ENCODE results near the gene B3GNT3.
"Not testable (repeated sequence)": the region's sequence is repeated elsewhere in the genome, so short reads cannot be mapped to it uniquely, and the experiment has no call there.

B3GNT3 gene

DNA sequence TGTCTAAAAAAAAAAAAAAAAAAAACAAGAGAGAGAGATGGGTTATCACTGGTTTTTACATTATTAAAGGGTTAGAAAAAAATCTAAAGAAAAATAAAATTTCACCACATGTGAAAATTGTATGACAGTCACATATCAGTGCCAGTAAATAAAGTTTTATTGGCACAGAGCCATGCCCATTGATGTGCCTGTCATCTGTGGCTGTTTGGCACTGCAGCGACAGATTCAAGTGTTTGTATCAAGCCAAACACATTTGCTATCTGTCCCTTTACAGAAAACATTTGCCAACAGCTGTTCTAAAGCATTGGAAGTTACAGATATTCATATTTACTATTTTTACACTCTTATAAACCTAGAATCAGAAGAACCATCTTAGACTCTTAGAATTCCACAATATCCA is 27.4 kb upstream of the B3GNT3 start:
- DNase-seq = no peak

DNA sequence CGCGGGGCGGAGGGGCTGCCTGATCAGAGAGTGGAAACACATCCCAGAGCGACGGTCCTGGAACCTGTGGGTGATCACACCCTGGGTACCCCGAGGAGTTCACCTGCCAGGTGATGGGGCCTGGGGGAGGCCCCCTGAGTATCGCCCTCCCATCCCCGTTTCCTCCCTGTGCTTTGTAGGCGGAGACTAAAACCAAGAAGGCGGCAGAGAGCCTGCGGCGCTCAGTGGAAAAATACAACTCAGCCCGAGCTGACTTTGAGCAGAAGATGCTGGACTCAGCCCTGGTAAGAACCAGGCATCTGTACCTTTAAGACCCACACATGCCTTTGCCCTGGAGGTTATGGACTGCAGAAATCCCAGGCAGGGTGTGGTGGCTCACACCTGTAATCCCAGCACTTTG is 24.3 kb upstream of the B3GNT3 start:
- DNase-seq = no peak

DNA sequence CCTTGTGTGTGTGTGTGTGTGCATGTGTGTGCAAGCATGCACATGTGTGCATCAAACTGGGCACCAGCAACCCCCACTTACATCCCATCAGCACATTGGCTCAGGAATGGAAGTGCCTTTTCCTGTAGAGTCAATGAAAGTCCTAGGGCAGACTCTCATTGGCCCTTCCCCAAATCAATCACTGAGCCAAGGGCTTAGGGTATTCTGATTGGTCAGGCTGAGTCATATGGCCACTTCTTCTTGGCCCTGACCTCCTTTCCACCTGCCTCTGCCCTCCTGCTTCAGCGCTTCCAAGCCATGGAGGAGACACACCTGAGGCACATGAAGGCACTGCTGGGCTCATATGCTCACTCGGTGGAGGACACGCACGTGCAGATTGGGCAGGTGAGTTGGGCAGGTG is 22.8 kb upstream of the B3GNT3 start:
- no peak for DNase-seq

DNA sequence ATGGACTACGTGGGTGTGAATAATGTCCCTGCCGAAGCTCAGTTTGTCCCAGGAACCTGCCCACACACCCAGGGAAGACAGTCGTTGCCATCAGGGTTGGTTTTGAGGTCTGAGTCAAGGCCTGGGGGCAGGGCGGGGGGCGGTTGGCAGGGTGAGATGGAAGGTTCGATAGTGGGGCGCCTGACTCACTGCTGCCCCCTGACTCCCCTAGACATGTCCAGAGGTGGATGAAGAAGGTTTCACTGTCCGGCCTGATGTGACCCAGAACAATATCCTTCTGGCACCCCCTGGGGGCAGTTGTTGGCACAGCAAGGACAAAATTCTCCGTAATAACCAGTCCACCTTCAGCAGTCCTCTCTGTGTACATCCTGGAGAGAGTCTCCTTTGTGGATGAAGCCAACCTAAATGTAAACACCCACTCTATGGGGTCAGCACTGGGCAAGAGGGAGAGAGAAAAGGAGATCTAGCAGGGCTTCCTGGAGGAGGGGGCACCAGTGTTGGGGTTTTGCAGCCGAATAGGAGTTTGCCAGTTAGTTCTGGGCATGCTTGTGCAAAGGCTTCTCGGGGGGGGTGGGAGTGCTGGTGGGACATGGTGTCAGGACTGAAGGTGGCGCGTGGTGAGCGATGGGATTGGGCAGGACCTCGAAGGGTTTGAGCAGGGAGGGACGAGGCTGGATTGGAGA is 19.6 kb upstream of the B3GNT3 start:
- DNase-seq = peak; percentile 17 to 37

DNA sequence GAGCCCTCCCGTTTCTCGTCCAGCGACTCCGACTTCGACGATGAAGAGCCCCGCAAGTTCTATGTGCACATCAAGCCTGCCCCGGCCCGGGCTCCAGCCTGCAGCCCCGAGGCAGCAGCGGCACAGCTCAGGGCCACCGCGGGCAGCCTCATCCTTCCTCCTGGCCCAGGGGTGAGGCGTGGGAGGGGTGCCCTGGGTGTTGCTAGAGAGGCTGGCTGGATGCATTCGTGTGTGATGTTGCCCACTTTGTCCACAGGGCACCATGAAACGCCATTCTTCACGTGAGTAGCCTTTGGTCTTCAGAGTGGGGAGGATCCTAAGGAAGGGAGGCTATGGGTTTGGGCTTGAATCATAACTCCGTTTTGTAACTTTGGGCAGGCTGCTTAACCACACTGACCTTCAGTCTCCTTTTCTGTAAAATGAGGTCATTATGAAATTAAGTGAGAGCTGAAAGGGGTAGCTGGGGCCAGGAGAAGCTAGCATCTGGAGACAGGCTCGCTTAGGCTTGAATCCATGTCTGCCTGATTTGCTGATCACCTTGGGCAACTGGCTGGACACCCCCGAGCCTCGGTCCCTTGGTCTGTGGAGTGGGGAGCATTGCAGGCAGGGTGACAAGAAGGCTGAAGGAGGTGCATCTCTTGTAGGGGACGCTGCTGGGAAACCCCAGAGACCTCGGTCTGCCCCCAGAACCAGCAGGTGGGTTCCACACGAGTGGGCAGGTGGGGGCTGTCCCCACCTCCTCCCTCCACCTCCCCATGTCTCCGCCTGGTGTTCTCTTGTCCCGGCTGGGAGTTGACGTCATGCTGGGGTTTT is 18.7 kb upstream of the B3GNT3 start:
- DNase-seq = no peak

DNA sequence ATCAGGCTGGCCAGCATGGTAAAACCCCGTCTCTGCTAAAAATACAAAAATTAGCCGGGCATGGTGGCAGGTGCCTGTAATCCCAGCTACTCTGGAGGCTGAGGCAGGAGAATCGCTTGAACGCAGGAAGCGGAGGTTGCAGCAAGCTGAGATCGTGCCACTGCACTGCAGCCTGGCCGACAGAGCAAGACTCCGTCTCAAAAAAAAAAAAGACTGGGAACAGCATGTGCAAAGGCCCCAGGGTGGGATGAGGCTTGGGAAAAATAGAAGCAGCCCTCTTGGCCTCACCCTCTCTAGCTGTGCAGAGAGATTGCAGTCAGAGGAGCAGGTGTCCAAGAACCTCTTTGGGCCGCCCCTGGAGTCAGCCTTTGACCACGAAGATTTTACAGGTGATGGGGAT is 17.1 kb upstream of the B3GNT3 start:
- DNase-seq = not testable (repeated sequence)

DNA sequence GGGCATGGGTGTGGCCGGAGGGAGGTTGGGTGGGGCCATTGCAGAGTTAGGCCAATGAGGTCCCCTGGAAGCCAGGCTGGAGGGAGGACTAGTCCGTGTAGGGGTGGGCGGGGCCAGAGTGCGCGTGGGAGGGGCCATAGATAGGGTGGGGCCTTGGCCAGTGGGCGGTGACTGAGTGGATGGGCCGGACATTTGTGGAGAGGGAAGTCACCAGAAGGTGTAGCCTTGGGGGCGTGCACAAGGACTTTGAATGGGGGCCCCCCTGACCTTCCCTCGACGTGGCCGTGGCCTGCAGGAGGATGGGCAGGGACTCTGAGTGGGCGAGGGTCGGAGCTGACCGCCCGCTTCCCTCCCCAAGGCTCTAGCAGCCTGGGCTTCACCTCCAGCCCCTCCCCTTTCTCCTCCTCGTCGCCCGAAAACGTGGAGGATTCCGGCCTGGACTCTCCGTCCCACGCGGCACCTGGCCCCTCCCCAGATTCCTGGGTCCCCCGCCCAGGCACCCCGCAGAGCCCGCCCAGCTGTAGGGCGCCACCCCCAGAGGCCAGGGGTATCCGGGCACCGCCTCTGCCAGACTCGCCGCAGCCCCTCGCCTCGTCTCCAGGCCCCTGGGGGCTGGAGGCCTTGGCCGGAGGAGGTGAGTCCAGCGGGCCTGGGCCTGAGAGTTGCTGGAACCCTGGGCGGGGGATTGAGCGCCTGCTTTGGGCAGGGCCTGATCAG is 16.5 kb upstream of the B3GNT3 start:
- no peak for DNase-seq

DNA sequence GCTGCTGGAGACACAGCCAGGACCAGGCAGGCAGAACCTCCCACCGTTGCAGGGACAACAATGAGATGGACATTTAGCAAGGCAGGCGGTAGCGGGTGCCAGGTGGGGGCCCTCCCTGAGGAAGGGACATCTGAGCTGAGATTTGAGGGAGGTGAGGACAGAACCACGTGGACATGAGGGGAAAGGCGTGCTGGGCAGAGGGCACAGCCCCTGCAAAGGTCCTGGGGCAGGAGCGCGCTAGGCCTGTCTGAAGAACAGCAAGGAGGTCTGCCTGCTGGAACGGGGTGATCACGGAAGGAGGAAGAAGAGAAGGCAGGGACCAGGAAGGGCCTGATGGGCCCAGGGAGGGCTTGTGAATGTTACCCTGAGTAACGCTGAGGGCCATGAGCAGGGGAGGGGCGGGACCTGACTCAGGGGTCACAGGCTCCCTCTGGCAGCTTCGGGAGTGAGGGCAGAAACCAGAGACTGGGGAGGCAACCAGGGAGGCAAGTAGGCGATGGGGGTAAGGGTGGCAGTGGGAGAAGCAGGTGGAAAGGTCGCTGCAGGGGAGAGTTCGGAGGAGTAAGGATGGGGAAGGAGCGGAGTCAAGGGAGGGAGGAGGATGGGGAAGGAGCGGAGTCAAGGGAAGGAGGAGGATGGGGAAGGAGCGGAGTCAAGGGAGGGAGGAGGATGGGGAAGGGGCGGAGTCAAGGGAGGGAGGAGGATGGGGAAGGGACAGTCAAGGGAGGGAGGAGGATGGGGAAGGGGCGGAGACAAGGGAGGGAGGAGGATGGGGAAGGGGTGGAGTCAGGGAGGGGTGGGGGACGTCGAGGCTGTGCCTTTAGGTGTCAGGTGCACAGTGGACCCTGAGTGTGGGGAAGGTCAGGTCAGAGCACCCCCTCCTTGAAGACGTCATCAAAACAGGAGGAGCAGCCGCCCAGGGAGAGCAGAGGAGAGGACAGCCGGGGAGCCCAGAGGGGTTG is 15.7 kb upstream of the B3GNT3 start:
- no peak for DNase-seq

DNA sequence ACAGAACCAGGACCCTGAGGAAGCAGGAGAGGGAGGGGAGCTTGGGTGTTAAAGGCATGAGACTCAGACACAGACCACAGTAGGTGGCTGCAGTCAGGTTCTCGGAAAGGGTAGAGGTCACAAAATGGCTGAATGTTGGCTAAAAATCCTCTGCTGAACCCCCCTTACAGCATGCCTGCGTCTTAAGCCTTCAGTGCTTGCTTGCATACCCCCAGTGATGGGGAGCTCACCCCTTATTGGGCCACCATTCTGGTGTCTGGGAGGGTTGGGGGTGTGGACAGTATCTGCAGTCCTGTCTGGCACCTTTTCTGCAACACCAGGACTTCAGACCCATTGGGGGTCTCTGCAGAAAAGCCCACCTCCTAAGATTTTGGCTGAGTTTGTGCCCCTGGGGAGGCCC is 14.2 kb upstream of the B3GNT3 start:
- DNase-seq = no peak

DNA sequence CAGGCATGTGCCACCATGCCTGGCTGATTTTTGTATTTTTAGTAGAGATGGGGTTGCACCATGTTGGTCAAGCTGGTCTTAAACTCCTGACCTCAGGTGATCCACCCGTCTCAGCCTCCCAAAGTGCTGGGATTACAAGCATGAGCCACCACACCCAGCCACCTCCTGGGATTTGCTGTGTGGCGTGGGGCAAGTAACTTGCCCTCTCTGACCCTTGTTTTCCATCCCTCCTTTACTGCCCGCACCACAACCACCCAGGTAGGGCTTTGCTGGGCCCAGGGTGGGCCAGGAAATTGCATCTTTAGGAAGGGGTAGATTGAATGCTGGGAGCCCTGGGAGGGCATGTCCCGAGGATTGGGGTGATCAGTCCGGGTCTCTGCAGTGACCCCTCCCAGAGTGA is 11.2 kb upstream of the B3GNT3 start:
- not testable (repeated sequence) for DNase-seq

DNA sequence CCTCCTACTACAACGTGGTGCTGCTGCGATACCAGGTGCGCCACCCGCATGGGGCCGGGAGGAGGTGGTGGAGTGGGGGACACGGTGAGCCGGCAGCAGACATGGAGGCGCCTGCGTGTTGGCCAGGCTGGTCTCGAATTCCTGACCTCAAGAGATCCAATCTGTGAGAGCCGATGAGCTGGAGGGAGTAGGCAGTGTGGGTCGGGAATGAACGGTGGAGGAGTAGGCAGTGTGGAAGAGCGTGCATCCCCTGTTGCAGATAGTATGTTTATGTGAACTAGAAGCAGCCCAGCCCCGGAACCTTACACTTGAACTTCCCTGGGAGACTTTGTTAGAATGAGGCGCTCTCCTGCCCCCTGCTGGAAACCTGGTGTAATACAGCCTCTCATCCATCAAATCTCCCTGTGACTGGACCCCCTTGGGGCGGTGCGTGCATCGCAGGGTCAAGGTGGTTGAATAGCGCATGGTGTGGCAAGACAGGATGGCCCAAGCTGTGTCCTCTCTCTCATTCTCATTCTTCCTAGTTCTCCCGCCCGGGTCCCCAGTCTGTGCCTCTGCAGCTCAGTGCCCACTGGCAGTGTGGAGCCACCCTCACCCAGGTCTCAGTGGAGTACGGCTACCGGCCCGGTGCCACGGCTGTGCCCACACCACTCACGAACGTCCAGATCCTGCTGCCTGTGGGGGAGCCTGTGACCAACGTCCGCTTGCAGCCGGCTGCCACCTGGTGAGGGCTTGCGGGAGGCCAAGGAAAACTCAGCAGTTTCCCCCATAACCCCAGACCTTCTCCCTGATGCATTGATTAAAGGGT is 10.5 kb upstream of the B3GNT3 start:
- DNase-seq = peak; percentile 76 to 87

DNA sequence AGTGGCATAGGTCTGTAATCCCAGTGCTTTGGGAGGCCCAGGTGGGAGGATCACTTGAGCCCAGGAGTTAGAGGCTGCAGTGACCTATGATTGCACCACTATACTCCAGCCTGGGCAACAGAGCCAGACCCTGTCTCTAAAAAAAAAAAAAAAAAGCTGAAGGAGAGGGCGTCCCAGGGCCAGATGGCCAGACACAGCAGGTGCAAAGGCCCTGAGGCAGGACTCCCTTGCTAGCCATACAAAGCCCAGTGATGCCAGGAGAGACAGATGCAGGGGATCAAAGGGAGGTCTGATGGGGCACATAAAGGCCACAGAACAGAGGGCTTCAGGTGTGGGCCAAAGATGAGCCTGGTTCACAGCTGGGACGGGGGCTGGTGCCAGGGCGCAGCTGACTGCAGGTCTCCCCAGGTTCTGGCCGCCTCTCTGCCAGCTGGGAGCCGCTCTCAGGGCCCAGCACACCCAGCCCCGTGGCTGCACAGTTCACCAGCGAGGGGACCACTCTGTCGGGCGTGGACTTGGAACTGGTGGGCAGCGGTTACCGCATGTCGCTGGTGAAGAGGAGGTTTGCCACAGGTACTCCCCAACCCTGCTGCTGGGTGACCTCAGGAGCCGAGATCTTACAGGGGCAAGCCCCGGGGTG is 7.5 kb upstream of the B3GNT3 start:
- no peak for DNase-seq

DNA sequence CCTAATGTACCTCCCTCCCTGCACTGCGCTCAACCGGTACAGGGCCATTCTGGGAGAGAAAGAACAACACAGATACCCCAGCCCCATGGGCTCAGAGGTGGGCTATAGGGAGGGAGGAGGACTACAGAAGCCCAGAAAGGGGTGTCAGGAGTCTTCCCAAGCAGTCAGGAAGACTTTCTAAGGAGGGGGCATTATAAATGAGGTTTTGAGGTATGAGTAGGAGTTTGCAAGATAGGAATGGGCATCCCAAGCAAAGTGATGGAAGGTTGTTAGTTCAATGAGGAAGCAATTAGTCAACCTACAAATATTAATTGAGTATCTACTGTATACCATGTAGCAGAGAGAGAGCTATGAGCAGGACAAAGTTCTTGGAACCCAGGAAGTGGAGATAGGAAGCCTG is 6.3 kb upstream of the B3GNT3 start:
- no peak for DNase-seq

DNA sequence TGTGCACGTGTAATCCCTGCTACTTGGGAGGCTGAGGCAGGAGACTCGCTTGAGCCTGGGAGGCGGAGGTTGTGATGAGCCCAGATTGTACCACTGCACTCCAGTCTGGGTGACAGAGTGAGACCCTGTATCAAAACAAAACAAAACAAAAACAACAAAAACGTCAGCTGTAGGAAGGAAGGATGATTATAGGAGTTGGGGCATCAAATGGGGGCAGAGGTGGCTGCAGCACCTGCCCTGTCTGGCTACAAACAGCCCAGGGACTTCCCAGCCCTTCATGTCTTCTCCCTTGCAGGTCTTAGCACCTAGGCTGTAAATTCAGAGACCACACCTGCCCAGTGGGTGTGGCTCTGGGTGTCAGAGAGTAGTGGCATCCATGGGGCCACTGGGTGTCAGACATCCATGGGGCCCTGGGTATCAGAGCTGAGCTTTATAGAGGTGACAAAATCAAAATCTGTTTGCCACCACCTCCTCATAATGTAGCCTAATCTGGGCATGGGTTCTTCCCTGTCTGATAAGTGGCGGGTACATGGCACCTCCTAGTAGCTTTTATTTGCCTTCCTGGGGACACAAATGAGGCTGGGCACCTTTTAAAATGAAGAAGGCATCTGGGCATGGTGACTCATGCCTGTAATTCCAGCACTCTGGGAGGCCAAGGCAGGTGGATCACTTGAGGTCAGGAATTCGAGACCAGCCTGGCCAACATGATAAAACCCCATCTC is 4.7 kb upstream of the B3GNT3 start:
- no peak for DNase-seq

DNA sequence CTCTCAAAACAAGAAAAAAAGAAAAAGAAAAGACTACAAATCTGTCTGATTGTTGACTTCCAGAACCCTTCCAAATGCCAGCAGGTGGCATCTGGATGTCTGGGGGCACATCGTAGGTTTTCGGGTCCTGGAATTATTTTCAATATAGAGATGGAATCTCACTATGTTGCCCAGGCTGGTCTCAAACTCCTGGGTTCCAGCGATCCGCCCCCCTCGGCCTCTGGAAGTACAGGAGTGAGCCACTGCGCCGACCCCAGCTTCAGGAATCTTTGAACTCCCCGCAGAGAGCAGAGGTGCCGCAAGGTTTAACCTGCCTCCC is 567 bp upstream of the B3GNT3 start:
- no peak for DNase-seq

DNA sequence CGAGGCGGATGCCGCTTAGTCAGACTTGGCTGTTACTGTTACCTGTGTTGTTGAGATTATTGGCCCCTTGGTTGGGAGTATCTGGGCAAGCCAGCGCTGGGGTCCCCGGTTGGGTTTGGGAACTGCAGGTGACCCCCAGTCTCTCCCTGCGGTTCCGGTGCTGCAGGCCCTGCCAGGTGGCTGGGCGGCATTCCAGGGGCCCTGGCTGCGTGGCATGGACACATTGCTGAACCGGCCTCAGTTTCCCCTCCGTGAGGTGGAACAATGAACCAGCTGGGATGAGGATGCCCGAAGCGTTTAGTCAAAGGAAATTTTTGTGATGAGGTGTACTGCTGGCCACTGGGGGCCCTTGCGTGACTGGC is 538 bp downstream of the B3GNT3 start:
- DNase-seq = no peak

DNA sequence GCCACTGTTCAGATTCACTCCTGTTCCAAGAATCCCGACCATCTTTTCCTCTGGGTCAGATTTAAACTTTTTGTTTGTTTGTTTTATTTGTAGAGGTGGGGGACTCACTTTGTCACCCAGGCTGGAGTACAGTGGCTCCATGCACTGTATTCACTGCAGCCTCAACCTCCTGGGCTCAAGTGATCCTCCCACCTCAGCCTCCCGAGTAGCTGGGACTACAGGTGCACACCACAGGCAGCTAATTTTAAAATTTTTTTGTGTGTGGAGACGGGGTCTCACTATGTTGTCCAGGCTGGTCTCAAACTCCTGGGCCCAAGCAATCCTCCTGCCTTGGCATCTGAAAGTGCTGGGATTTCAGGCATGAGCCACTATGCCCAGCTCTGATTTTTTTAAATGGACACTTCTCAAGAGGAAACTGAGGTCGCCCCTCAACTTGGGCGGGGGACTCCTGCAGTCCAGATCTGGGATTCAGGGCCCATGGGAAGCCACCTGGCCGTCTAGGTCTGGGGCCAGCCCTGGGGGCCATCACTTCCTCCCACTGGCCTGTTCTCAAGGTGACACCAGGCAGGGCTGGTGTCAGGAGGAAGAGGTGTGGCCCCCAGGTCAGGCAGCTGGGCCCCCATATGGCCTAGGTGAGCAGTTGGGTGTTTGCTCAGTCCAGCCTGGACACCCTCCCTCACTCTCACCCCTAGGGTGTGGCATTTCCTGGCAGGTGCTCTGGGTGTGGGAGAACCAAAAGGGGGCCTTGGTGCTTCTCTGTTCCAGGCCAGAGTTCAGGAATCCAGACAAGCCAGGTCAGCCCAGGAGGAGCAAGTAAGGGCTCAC is 1.3 kb downstream of the B3GNT3 start:
- DNase-seq = no peak

DNA sequence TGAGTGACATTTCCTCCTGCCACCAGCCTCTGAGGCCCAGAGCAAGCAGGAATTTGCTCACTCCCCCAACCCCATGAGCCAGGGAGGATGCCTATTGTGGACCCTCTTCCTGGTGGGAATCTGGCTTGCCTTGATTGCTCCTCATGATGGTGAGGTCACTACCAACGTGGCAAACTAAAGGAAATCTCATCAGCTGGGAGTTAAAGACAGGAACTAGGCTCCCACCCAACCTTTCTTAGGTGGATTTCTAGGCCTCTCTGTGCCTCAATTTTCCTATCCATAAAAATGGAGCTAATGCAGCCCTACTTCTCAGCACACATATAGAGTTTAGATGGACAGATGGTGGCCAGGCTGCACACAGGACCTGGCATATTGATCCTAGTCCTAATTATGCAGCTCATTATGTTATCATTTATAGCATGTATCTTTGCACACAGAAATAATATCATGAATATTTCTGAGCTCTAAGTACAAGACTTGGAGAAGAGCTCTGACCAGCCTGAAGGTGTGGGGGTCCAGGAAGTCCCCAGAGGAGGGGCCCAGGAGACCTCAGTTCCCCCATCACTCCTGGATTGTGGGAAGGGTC is 2.0 kb downstream of the B3GNT3 start:
- no peak for DNase-seq

DNA sequence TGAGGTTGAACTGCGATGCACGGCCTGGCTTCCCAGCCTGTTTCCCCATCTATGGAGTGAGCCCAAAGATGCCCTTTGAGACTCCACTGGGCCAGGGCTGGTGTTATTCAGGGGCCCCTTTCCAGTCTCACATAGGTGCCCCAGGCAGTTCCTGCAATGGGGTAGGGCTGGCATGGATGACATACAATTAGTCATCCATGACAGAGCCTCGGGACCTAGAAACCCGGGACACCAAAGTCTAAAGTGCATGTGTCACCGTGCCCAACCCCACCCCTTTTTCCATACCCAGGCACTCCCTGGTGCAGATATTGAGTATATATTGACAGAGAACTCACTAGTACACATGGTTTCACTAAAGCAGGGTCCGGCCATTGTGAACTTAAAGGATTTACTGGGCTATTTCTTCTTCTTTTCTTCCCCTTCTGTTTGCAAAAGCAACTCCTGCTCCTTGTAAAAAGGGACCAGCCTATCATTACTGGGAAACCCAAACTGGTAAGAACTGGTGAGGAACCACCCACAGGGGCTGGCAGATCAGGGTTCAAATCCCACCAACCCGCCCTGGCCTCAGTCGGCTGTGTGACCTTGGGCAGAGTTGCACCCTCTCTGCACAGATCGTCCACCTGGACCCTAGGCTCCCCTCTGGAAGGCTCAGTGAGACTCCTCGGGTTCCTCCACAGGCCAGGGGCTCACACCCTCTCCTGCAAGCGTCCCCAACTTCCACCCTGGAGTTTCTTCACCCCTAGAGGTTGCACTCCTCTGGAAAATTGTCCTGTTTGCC is 2.7 kb downstream of the B3GNT3 start:
- DNase-seq = no peak
